Chondrocyte (in vitro differentiated cells): ENCODE data around the gene IGFBP4. TPM values are rescaled to one million over a fixed set of nuclear protein-coding genes. Genes with fewer than 3 reads are reported as not detected.

Experiments used
- DNase-seq: peaks from one replicate; pipeline ENCODE4 v3.0.0; 2021; ENCODE audit warnings: mixed read lengths, low spot score
- H3K27ac Mint-ChIP-seq: one replicate; pipeline ENCODE4 v1.8.0; 2021; ENCODE audit warnings: mild to moderate bottlenecking, moderate library complexity, mixed read lengths; ENCODE audit not compliant: unreplicated experiment
- H3K27me3 Mint-ChIP-seq: 2 replicates; pipeline ENCODE4 v1.8.0; 2021; ENCODE audit warnings: low read depth, mixed read lengths
- H3K36me3 Mint-ChIP-seq: 2 replicates; pipeline ENCODE4 v1.8.0; 2021; ENCODE audit warnings: low read depth, mixed read lengths
- H3K4me1 Mint-ChIP-seq: 2 replicates; pipeline ENCODE4 v1.8.0; 2021; ENCODE audit warnings: low read depth, mild to moderate bottlenecking, mixed read lengths
- H3K4me3 Mint-ChIP-seq: one replicate; pipeline ENCODE4 v1.8.0; 2021; ENCODE audit warnings: mild to moderate bottlenecking, moderate library complexity, mixed read lengths; ENCODE audit not compliant: unreplicated experiment
- H3K9me3 Mint-ChIP-seq: 2 replicates; pipeline ENCODE4 v1.8.0; 2021; ENCODE audit warnings: low read depth, mixed read lengths
- CTCF ChIP-seq: fragments of 200-600 bp; sonication (generic); IDR thresholded peaks from 2 replicates; pipeline ENCODE4 v1.5.0; 2021; ENCODE audit warnings: antibody characterized with exemption, mild to moderate bottlenecking, moderate library complexity
- total RNA-seq: library from RNA; stranded (reverse); gene quantifications from 3 replicates; pipeline ENCODE4 v1.2.1, GENCODE V29; 2021

IGFBP4 gene
- total RNA-seq, 1 donor from 2014 or later: 496 TPM

DNA sequence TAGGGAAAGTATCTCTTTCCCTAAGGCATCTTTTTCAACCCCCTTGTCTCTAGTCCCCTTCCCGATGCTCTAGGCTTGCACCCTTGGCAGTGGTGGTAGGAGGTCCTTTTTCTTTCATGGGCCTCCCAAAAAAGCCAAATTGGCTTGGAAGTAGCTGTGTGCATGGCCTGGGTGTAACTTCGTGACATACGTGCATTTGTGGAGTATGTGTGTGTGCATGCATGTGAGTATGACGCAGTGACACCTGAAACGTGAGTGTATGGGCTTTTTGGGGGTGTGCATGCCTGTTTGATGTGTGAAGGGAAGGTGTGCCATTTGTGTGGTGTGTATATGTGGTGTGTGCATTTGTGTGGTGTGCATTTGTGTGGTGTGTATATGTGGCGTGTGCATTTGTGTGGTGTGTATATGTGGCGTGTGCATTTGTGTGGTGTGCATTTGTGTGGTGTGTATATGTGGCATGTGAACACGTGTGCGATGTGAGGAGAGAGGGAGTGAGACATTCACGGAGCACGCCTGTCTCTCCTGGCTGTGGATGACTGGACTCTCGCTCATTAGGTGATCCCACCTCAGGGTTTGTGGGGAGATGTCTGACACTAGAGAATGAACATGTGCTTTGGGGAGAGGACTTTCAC is 15.7 kb downstream of the IGFBP4 start:
- Mint-ChIP-seq H3K4me1 (peaks cover 61% of the 10 kb centered on the region), H3K27ac (no peak overlapping the region), H3K9me3 (no peaks in the 10 kb centered on the region), H3K36me3 (peaks cover 21% of the 10 kb centered on the region), H3K27me3 (no peaks in the 10 kb centered on the region), H3K4me3 (no peak overlapping the region)
- TF ChIP-seq CTCF: no peak
- DNase-seq: no peak

GRCh38 chr17:40459636-40460603 is 16.7 kb downstream of the IGFBP4 start:
- no peak for TF ChIP-seq CTCF
- no peaks in the 10 kb centered on the region for H3K27me3 Mint-ChIP-seq
- no peaks in the 10 kb centered on the region for H3K9me3 Mint-ChIP-seq
- H3K36me3 Mint-ChIP-seq: peaks cover 14% of the 10 kb centered on the region
- DNase-seq: no peak
- peak overlapping the region; percentile 17 for H3K27ac Mint-ChIP-seq
- no peak overlapping the region for H3K4me3 Mint-ChIP-seq
- H3K4me1 Mint-ChIP-seq: peaks cover 56% of the 10 kb centered on the region

GRCh38 chr17:40460604-40460967 is 17.3 kb downstream of the IGFBP4 start:
- Mint-ChIP-seq H3K4me3 (no peak overlapping the region), H3K36me3 (peaks cover 14% of the 10 kb centered on the region), H3K27me3 (no peaks in the 10 kb centered on the region), H3K27ac (no peak overlapping the region), H3K4me1 (peaks cover 56% of the 10 kb centered on the region), H3K9me3 (no peaks in the 10 kb centered on the region)
- DNase-seq: no peak
- TF ChIP-seq CTCF: no peak

- peaks cover 8% of the 10 kb centered on the region for H3K36me3 Mint-ChIP-seq
- H3K27ac Mint-ChIP-seq: no peak overlapping the region
- no peak overlapping the region for H3K4me3 Mint-ChIP-seq
- DNase-seq: no peak
- no peak for TF ChIP-seq CTCF
- peaks cover 51% of the 10 kb centered on the region for H3K4me1 Mint-ChIP-seq
- H3K9me3 Mint-ChIP-seq: no peaks in the 10 kb centered on the region
- no peaks in the 10 kb centered on the region for H3K27me3 Mint-ChIP-seq
These were observed 17.9 kb downstream of the IGFBP4 start for GRCh38 chr17:40460968-40461731.
